Small intestine (tissue), 7 donors: ENCODE measurements around the gene STING1. TPM values are rescaled to one million over a fixed set of nuclear protein-coding genes. Genes with fewer than 3 reads are reported as not detected.

Experiments
- DNase-seq, 2 donors: peaks; one replicate each; pipeline versions ENCODE4 v3.0.0 to v3.0.0-alpha.2; 2013
- FAIRE-seq: peaks from 2 replicates; lab custom pipeline; 2012; peaks lifted over from hg19 to GRCh38; lab: Jason Lieb, UNC
- H3K27ac ChIP-seq, 3 donors: one replicate each; pipeline ENCODE4 v1.5.1; 2013; ENCODE audit warnings: low read length in 2 of 3, mild to moderate bottlenecking in 2 of 3, control low read depth in 1 of 3, inconsistent platforms in 1 of 3, low read depth in 1 of 3, moderate library complexity in 1 of 3
- H3K27me3 ChIP-seq, 3 donors: one replicate each; pipeline ENCODE4 v1.6.1; 2013; ENCODE audit warnings: low read length in 3 of 3, inconsistent platforms in 1 of 3; ENCODE audit not compliant: control insufficient read depth in 3 of 3, insufficient read depth in 3 of 3
- H3K36me3 ChIP-seq, 3 donors: one replicate each; pipeline ENCODE4 v1.6.1; 2013; ENCODE audit warnings: low read length in 3 of 3, inconsistent platforms in 1 of 3, low read depth in 1 of 3, mild to moderate bottlenecking in 1 of 3, moderate library complexity in 1 of 3; ENCODE audit not compliant: control insufficient read depth in 3 of 3, insufficient read depth in 2 of 3
- H3K4me1 ChIP-seq, 3 donors: one replicate each; pipeline ENCODE4 v1.6.1; 2013; ENCODE audit warnings: low read length in 2 of 3, inconsistent platforms in 1 of 3, low read depth in 1 of 3, mild to moderate bottlenecking in 1 of 3, moderate library complexity in 1 of 3; ENCODE audit not compliant: control insufficient read depth in 3 of 3, insufficient read depth in 2 of 3
- H3K4me3 ChIP-seq, 3 donors: one replicate each; pipeline ENCODE4 v1.5.1; 2013; ENCODE audit warnings: low read length in 3 of 3, control low read depth in 1 of 3, inconsistent platforms in 1 of 3, low read depth in 1 of 3, mild to moderate bottlenecking in 1 of 3, moderate library complexity in 1 of 3
- H3K9me3 ChIP-seq, 2 donors: one replicate each; pipeline ENCODE4 v1.6.1; 2013; ENCODE audit warnings: low read depth in 1 of 2, low read length in 1 of 2; ENCODE audit not compliant: control insufficient read depth in 2 of 2, insufficient read depth in 1 of 2
- WGBS, 3 donors: extraction: QIAGEN DNeasy Blood & Tissue Kit; methylation state at CpG; one replicate each; pipeline ENCODE4 v1.1.7; 2013; 5-methylcytosine and 5-hydroxymethylcytosine counted together
- polyA plus RNA-seq, 4 donors: library from polyadenylated mRNA; stranded (reverse) in 3 of 4; unstranded in 1 of 4; fragments of 200-250 nt in 3 of 4; fragments of 120-200 nt in 1 of 4; gene quantifications; one replicate each; pipeline versions ENCODE4 v1.2.1 to v1.2.3, GENCODE V29; 2013
- donor health status: healthy with polysubstance abuse.
- donor health status: control.
- donor health status: control.
- donor health status: Bipolar disorder and iron deficiency.
- donor health status: healthy.

The STING1 gene
- polyA plus RNA-seq, 4 donors: 2.2 to 23.0 (median 8.5) TPM

- no peak for FAIRE-seq
- WGBS, 3 donors: 83 to 87% (median 86%) methylated on average over 5 of the region's 5 CpGs
- Histone ChIP-seq H3K4me3 (no peak overlapping the region), H3K27ac (peak overlapping the region in 1 of 3 donors; percentile 6), H3K27me3 (no peaks in the 10 kb centered on the region), H3K36me3 (no peaks in the 10 kb centered on the region), H3K4me1 (peaks cover 0 to 6% (median 4%) of the 10 kb centered on the region in 3 donors), H3K9me3 (no peaks in the 10 kb centered on the region)
- no peak for DNase-seq
These were observed 24.8 kb downstream of the STING1 start for GRCh38 chr5:139457653-139458306.

DNA sequence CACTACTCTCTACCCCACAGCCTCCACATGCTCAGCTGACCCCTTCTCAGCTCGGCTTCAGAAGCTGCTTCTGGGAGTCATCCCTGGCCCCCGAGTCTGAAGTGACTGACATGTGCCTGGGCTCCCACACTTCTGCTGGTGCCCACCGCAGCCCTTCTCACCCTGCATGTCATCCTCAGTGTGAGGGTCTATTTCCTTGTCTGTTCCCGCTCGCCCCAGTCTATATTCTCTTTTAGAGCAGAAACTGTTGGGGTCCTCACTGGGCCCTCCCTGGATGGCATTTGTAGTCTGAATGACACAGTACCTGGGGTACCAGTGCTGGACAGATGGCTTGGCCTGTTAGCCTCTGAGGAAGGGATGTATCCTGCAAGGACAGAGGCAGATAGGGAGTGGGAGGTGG lies 25.3 kb downstream of the STING1 start:
- no peaks in the 10 kb centered on the region for H3K36me3 ChIP-seq

DNA sequence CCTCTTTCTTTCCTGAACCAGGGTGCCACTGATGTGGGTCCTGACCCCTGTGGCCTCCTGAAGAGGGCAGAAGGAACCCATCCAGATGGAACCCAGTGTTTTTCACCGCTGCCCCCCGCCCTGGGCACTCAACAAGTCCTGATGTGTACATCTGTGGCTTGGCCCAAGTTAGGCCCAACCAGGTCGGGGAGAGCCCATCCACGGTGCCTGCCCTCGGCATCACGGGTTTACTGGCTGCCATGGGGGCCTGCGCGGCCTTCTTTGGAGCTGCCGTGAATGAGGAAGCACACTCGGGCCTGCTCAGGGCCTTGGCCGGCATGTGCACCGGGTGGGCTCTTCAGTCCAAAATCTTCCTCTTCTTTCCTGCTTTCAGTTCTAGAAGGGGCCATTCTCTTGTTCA lies 25.8 kb downstream of the STING1 start:
- FAIRE-seq: no peak
- WGBS, 3 donors: 92 to 95% (median 93%) methylated on average over 12 of the region's 12 CpGs

More for the DNA sequence above, 25.3 kb downstream of the STING1 start:
- no peaks in the 10 kb centered on the region for H3K9me3 ChIP-seq
- no peak overlapping the region for H3K4me3 ChIP-seq
- DNase-seq (no peak), FAIRE-seq (no peak)
- peaks cover 0 to 6% (median 4%) of the 10 kb centered on the region in 3 donors for H3K4me1 ChIP-seq
- H3K27ac ChIP-seq: no peak overlapping the region
- WGBS, 3 donors: 85 to 98% (median 94%) methylated on average over 5 of the region's 5 CpGs
- H3K27me3 ChIP-seq: no peaks in the 10 kb centered on the region

DNA sequence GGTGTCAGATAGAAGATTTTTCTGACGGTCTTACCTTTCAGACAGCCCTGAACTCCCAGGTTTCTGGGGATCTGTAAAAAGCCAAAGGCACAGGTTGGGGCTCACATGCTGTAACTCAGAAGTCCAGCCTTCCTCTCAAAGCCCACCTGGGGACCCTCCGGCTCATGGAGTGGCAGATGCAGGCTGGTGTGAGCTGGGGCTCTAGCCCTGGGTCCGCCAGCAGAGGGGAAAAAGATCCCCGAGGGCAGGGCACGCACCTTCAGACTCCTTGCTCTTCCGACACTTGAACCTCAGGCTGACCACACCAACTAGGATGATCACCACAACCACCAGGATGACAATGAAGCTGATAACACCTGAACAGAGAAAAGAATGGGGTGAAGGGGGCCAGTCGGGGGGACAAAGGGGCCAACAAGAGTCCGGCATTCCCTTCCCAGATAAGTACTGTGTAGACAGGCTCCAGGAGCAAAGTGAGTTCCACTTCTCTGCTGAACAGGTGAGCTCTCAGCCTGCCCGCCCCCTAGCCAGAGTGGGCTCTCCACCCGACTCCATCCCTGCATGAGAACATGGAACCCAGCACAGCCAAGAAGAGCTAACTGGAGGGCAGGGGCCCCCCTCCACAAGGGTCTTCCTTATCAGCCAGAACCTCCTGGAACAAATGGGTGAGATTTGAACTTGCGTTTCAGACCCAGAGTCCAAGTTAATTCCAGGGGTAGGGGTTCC lies 27.8 kb downstream of the STING1 start:
- DNase-seq (no peak), FAIRE-seq (no peak)
- H3K27ac ChIP-seq: no peak overlapping the region
- no peaks in the 10 kb centered on the region for H3K27me3 ChIP-seq
- H3K9me3 ChIP-seq: no peaks in the 10 kb centered on the region
- H3K36me3 ChIP-seq: no peaks in the 10 kb centered on the region
- no peak overlapping the region for H3K4me3 ChIP-seq
- whole genome bisulfite sequencing, 3 donors: 78 to 80% (median 80%) methylated on average over 11 of the region's 11 CpGs
- H3K4me1 ChIP-seq: peaks cover 0 to 6% (median 4%) of the 10 kb centered on the region in 3 donors

More for the DNA sequence above, 25.8 kb downstream of the STING1 start:
- Histone ChIP-seq H3K9me3 (no peaks in the 10 kb centered on the region), H3K36me3 (no peaks in the 10 kb centered on the region), H3K4me1 (peaks cover 0 to 6% (median 4%) of the 10 kb centered on the region in 3 donors), H3K4me3 (no peak overlapping the region), H3K27ac (no peak overlapping the region), H3K27me3 (no peaks in the 10 kb centered on the region)
- no peak for DNase-seq

DNA sequence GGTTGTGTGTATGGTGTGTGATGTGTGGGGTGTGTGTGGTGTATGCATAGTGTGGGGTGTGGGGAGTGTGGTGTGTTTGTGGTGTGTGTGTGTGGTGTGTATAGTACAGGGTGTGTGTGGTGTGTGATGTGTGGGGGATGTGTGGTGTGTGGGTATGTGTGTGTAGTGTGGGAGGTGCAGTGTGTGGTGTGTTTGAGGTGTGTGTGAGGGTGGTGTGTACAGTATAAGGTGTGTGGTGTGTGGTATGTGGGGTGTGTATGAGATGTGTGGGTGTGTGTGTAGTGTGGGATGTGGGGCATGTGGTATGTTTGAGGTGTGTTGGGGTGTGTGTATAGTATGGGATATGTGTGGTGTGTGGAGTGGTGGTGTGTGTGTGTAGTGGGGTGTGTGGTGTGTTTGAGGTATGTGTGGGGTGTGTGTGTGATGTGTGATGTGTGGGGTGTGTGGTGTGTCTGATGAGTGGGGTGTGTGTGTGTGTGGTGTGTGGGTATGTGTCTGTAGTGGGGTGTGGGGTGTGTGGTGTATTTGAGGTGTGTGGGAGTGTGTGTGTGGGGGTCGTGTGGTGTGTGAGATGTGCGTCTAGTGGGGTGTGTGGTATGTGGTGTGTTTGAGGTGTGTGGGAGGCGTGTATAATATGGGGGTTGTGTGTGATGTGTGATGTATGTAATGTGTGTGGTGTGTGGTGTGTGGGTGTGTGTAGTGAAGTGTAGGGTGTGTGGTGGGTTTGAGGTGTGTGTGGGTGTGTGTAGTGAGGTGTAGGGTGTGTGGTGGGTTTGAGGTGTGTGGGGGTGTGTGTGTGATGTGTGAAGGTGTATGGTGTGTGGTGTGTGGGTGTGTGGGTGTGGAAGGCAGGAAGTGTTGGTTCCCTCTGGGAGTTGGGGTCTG lies 28.6 kb downstream of the STING1 start:
- FAIRE-seq (no peak), DNase-seq (no peak)
- Histone ChIP-seq H3K27ac (peak overlapping the region in 1 of 3 donors; percentile 11), H3K27me3 (no peaks in the 10 kb centered on the region), H3K9me3 (no peaks in the 10 kb centered on the region), H3K4me3 (no peak overlapping the region), H3K36me3 (no peaks in the 10 kb centered on the region), H3K4me1 (no peaks in the 10 kb centered on the region)
- 70 to 80% (median 71%) methylated on average over 3 of the region's 3 CpGs for WGBS, 3 donors

GRCh38 chr5:139451878-139452660 lies 30.5 kb downstream of the STING1 start:
- H3K27ac ChIP-seq: no peak overlapping the region
- DNase-seq (no peak), FAIRE-seq (no peak)
- H3K4me3 ChIP-seq: no peak overlapping the region
- H3K27me3 ChIP-seq: no peaks in the 10 kb centered on the region
- no peaks in the 10 kb centered on the region for H3K9me3 ChIP-seq
- no peaks in the 10 kb centered on the region for H3K4me1 ChIP-seq
- H3K36me3 ChIP-seq: no peaks in the 10 kb centered on the region
- 68 to 84% (median 79%) methylated on average over 3 of the region's 3 CpGs for WGBS, 3 donors

DNA sequence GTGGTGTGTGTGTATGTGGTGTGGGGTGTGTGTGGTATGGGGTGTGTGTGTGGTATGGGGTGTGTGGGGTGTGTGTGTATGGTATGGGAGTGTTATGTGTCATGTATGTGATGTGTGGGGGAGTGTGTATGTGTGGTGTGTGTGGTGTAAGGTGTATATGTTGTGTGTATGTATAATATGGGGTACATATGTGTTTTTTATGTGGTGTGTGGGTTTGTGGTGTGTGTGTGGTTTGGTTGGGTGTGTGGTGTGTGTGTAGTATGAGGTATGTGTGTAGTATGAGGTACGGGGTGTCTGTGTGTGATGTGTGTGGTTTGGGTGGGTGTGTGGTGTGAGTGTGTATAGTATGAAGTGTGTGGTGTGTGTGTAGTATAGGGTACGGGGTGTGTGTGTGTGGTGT lies 31.4 kb downstream of the STING1 start:
- H3K36me3 ChIP-seq: no peaks in the 10 kb centered on the region
- no peaks in the 10 kb centered on the region for H3K9me3 ChIP-seq
- FAIRE-seq (no peak), DNase-seq (no peak)
- H3K27ac ChIP-seq: no peak overlapping the region
- H3K27me3 ChIP-seq: no peaks in the 10 kb centered on the region
- H3K4me3 ChIP-seq: no peak overlapping the region
- WGBS, 3 donors: 76 to 98% (median 87%) methylated on average over 2 of the region's 2 CpGs
- H3K4me1 ChIP-seq: no peaks in the 10 kb centered on the region
